ENCODE results near the gene SH3BP4.

The SH3BP4 gene

GRCh38 chr2:235041918-235042575, 90.2 kb downstream of the SH3BP4 start:
- DNase-seq (ENCODE audit: low spot score): no peak

- no peak for DNase-seq (ENCODE audit: low spot score)
Observed at GRCh38 chr2:235042576-235043515, 91.0 kb downstream of the SH3BP4 start.

- no peak for DNase-seq (ENCODE audit: low spot score)
Observed at GRCh38 chr2:235043762-235044500, 92.1 kb downstream of the SH3BP4 start.

- no peak for DNase-seq (ENCODE audit: low spot score)
Observed at GRCh38 chr2:235044501-235045271, 92.9 kb downstream of the SH3BP4 start.

GRCh38 chr2:235045336-235045972, 93.6 kb downstream of the SH3BP4 start:
- no peak for DNase-seq (ENCODE audit: low spot score)

- no peak for DNase-seq (ENCODE audit: low spot score)
Observed at GRCh38 chr2:235045973-235046343, 94.1 kb downstream of the SH3BP4 start.

GRCh38 chr2:235046589-235046988, 94.8 kb downstream of the SH3BP4 start:
- DNase-seq (ENCODE audit: low spot score): no peak

- DNase-seq (ENCODE audit: low spot score): no peak
Observed at GRCh38 chr2:235047171-235048160, 95.6 kb downstream of the SH3BP4 start.

GRCh38 chr2:235048549-235048948, 96.7 kb downstream of the SH3BP4 start:
- DNase-seq (ENCODE audit: low spot score): no peak

- no peak for DNase-seq (ENCODE audit: low spot score)
Observed at GRCh38 chr2:235049069-235049468, 97.3 kb downstream of the SH3BP4 start.

GRCh38 chr2:235049719-235050118, 97.9 kb downstream of the SH3BP4 start:
- no peak for DNase-seq (ENCODE audit: low spot score)

- DNase-seq (ENCODE audit: low spot score): no peak
Observed at GRCh38 chr2:235050980-235051351, 99.1 kb downstream of the SH3BP4 start.

GRCh38 chr2:235051436-235052260, 99.8 kb downstream of the SH3BP4 start:
- no peak for DNase-seq (ENCODE audit: low spot score)

GRCh38 chr2:235052514-235053354, 100.9 kb downstream of the SH3BP4 start:
- no peak for DNase-seq (ENCODE audit: low spot score)

- DNase-seq (ENCODE audit: low spot score): no peak
Observed at GRCh38 chr2:235053651-235054050, 101.8 kb downstream of the SH3BP4 start.

GRCh38 chr2:235054475-235054874, 102.7 kb downstream of the SH3BP4 start:
- no peak for DNase-seq (ENCODE audit: low spot score)

GRCh38 chr2:235054919-235055318, 103.1 kb downstream of the SH3BP4 start:
- no peak for DNase-seq (ENCODE audit: low spot score)

- DNase-seq (ENCODE audit: low spot score): peak; percentile 83
Observed at GRCh38 chr2:235055891-235056516, 104.2 kb downstream of the SH3BP4 start.
